ENCODE measurements around the gene ZNF580. TPM values are rescaled to one million over a fixed set of nuclear protein-coding genes. Genes with fewer than 3 reads are reported as not detected.

The ZNF580 gene
- total RNA-seq, 2 donors from 2014 or later = 32.0 to 36.7 TPM

DNA sequence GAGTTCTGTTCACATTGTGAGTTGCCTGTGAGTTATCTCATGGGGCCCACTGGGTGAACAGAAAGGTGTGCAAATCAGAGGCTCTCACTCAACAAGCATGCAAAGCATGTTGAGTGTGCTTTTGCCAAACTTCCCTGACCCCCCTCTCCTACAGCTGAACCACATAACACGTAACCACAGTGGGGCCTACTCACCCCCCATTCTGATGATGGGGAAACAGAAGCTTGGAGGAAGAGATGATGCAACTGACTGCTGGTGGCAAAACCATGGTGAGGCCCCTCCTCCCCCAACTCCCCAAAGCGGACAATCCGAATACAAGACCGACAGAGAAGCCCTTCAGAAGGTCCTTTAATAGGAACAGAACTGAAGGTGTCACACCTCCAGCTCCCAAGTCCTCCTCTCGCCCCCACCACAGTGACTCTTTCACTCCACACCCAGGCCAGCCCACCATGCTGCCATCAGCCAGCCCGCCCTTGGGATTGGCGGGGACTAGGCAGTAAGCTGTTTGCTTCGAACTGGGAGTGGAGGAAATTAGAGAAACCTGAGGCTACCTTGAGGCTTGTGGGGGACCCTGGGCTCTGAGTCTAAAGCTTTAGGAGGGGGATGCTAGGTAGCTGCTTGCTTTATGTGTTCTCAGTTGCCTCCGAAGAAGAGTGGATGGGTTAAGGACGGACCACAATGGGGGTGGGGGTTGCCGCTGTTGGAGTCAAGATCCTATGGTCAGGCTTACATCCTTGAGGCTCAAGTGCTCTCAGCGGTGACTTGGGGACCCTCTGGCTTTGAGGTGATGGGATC is 20.2 kb upstream of the ZNF580 start:
- DNase-seq (ENCODE audit: low spot score) = no peak
- intact Hi-C loops (cut with DNase I) = no loop called here

DNA sequence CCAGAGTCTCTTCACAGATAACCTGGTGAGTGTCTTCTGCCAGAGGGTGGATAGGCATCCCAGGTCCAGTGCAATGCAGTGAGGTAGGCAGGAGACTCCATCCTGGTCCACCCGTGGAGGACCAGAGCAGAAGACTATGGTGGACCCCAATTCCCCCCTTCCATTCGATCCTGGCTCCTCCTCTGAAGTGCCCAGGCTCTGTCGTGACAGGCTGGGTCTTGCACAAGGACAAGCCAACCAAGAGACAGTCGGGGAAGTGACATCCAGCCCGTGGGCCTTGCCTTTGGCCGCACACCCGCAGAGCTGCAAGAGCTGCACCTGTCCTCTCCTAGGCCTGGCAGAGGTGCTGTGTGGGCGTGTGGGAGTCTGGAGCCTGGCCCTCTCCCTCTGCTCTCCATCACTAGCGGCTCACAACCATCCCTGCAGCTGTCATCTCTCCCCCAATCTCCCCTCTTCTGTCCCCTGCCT is 19.6 kb upstream of the ZNF580 start:
- intact Hi-C loops (cut with DNase I) = no loop called here
- no peak for DNase-seq (ENCODE audit: low spot score)

DNA sequence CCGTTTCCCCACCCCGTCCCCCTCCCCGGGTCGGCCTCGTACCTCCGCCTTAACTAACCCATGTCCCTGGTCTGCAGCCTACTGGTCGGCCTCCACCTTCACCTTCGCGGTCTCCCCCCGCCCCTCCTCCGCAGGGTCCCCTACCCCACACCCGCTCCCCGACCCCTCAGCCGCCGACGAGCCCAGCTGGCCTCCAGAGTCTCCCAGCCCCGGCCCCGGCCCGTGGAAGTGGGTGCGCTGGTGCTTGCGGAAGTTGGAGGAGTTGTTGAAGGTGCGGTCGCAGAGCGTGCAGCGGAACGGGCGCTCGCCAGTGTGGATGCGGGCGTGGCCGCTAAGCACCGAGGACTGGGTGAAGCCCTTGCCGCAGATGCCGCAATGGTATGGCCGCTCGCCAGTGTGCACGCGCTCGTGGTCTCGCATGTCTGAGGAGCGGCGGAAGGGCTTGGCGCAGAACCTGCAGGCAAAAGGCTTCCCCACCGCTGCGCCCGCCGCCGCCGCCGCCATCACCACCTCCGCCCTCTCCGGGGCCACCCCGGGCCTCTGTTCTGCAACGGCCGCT is 19.1 kb upstream of the ZNF580 start:
- no peak for DNase-seq (ENCODE audit: low spot score)
- intact Hi-C loops (cut with DNase I) = no loop called here

DNA sequence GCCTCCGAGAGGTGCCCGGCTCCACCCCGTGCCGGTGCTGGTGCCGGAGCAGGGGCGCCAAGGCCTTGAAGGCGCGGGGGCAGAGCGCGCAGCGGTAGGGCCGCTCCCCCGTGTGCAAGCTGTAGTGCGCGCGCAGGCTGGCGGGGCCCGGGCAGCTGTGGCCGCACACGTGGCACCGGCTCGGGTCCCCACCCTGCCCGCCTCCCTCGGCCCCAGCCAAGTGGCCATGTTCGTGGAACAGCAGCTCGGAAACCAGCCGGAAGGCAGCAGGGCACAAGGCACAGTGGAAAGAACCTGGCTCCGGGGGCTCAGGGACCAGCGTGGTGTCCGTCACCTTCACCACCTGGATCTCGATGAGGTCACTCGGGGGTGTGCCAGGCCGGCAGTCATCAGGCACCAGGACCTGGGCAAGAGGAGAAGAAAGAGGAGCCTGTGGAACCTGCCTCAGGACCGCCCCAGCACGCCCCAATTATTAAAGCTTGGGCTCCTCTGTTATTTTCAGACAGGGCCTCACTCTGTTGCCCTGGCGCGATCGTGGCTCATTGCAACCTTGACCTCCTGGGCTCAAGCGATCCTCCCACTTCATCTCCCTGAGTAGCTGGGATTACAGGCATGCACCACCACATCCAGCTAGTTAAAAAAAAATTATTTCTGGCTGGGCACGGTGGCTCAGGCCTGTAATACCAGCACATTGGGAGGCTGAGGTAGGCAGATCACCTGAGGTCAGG is 18.4 kb upstream of the ZNF580 start:
- no peak for DNase-seq (ENCODE audit: low spot score)
- intact Hi-C loops (cut with DNase I) = no loop called here

DNA sequence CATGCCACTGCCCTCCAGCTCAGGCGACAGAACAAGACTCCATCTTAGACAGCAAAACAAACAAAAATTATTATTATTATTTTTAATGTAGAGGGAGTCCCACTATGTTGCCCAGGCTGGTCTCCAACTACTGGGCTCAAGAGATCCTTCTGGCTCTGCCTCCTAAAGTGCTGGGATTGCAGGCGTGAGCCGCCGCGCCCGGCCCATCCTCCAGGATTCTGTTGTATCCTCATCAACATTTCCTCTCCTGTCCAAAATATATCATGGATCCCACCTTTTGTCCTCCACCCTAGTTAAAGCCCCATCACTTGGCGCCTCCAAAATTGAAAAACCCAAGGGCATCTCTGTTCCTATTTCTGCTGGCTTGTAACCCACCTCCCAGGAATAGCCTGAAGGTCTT is 17.7 kb upstream of the ZNF580 start:
- intact Hi-C loops (cut with DNase I) = no loop called here
- no peak for DNase-seq (ENCODE audit: low spot score)

DNA sequence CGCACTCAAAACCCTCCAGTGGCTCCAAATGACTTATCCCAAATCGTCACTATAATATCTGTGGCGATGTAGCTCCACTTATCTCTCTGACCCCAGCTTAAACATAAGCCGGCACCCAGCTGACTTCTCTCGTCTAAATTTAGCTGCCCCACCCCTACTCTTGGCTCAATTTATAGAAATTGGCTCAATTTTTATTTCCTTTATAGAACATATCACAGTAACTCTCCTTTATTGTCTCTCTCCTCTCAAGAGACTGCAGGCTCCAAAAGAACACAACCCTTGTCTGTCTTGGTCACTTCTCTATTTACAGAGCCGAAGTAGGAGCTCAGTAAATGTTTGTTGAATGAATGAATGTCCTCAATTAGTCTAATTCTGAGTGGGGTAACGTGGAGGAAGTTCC is 17.2 kb upstream of the ZNF580 start:
- intact Hi-C loops (cut with DNase I) = no loop called here
- DNase-seq (ENCODE audit: low spot score) = no peak

DNA sequence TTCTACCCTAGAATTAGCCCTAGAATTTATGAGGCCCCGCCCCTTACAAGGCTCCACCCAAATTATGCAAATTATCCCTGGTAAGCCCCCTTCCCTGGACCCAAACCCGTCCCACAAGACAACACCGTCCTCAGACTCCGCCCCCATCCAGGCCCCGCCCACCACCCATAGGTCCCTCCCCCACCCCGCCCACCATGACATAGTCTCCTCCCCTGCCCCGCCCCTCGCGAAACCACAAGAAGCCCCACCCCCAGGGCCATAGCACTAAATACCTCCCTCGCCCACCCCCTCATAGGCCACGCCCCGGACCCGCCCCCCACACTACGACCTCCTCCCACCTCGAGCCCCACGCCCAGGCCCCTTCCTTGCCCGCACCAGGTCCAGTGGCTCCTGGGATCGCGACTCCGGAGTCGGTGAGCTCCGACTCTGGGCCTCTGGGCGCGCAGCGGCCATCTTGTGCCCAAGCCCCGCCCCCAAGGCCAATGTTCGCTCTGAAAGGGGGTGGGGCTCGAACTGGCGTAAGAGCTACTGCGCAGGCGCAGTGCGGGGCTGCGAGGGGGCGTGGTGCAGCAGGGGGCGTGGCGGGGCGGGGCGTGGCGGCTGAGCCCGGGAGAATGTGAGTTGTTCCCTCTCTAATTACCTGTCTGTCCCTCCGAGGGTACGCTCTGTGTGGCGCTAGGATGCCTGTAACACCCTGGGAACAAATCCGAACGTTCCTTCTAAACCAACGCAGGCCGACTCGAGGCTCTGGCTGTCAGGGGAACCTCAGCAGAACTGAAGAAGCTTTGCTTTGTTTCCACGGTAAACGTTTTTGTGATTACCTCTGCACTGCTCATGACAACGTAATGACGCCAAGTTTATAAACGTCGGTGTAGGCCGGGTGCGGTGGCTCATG is 16.4 kb upstream of the ZNF580 start, which contains the start of gene ZNF784:
TSS of gene ZNF784 (minus strand) at position 458 of the 895 bp plus-strand sequence. CDS start at position 453, 5 bp downstream.
- DNase-seq (ENCODE audit: low spot score) = peak; percentile 98
- intact Hi-C loops (cut with DNase I) = loop anchor here in 1 of 2 donors (5.0 kb wide), 1 partner anchor 733 kb away; no protein-coding TSS in a partner anchor

DNA sequence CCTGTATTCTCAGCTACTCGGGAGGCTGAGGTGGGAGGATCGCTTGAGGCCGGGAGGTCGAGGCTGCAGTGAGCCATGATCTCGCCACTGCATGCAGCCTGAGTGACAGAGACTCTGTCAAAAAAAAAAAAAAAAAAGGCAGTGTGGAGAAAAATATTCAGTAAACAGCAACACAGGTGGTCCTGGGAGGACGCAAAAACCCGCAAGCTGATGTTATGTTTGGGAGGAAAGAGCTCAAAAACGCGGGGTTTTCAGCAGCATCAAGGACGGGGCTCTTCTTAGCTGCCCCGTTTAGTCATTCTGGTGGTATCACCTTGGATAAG is 15.8 kb upstream of the ZNF580 start:
- no peak for DNase-seq (ENCODE audit: low spot score)
- intact Hi-C loops (cut with DNase I) = loop anchor here in 1 of 2 donors (5.0 kb wide), 1 partner anchor 732 kb away; no protein-coding TSS in a partner anchor

DNA sequence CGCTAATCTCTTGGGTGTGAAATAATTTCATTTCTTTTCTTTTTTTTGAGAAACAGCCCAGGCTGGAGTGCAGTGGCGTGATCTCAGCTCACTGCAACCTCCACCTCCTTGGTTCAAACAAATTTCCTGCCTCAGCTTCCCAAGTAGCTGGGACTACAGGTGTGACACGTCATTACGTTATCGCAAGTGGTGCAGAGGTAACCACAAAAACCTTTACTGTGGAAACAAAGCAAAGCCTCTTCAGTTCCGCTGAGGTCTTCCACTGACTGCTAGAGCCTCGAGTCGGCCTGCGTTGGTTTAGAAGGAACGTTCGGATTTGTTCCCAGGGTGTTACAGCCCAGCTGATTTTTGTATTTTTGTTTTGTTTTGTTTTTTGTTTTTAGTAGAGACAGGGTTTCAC is 14.5 kb upstream of the ZNF580 start:
- intact Hi-C loops (cut with DNase I) = loop anchor here in 1 of 2 donors (5.0 kb wide), 1 partner anchor 731 kb away; no protein-coding TSS in a partner anchor

DNA sequence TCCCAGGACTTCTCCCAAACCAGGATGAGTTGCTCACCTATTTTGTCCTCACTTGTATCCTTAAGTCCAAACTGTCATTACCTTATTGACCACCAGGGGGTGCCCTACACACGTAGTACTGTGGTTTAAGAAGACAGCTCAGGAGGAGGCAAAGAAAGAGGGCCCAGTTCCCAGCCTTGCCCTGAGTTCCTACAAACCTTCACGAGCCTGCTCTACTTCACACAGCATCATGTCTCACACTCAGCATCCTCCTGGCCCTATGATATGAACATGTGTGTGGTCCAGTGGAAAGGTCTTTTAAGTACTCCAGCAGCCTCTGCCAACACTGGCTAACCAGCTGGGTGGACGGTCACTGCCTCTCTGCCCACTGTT is 8.4 kb upstream of the ZNF580 start:
- DNase-seq (ENCODE audit: low spot score) = no peak
- intact Hi-C loops (cut with DNase I) = no loop called here

More for the DNA sequence above, 14.5 kb upstream of the ZNF580 start:
- DNase-seq (ENCODE audit: low spot score) = no peak

DNA sequence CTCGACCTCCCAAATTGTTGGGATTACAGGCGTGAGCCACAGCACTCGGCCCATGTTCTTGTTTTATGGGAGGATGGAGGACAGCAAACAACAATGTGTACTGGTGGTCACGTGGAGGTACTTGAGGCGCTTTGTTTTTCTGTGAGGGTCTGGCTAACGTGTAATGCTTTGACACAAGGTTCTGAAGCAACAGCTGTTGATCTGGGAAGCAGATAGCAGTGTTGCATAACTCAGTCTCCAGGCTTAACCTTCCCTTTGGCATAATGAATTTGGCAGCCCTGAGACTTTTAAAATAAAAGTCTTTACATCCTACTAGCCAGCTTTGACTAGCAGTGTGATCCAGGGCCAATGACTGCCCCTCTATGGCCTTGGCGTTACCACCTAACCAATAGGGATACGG is 6.9 kb upstream of the ZNF580 start:
- no peak for DNase-seq (ENCODE audit: low spot score)
- intact Hi-C loops (cut with DNase I) = no loop called here

DNA sequence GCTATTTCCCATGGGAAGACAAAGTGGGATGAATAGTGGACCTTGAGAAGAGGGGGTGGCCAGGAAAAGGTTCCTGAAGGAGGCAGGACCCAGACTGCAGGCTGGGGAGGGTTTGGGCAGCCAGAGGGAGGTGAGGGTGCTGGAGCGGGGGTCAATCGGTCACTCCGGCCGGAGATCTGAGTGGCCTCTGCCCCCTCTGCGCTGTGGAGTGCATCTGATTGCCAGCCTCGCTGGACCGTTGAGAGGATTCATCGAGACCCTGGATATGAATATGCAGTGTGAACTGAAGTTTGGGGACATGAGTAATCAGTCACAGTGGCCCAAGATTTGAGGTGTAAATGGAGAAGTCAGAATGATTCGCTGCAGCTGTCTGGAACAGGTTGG is 5.5 kb upstream of the ZNF580 start:
- intact Hi-C loops (cut with DNase I) = no loop called here
- DNase-seq (ENCODE audit: low spot score) = no peak

DNA sequence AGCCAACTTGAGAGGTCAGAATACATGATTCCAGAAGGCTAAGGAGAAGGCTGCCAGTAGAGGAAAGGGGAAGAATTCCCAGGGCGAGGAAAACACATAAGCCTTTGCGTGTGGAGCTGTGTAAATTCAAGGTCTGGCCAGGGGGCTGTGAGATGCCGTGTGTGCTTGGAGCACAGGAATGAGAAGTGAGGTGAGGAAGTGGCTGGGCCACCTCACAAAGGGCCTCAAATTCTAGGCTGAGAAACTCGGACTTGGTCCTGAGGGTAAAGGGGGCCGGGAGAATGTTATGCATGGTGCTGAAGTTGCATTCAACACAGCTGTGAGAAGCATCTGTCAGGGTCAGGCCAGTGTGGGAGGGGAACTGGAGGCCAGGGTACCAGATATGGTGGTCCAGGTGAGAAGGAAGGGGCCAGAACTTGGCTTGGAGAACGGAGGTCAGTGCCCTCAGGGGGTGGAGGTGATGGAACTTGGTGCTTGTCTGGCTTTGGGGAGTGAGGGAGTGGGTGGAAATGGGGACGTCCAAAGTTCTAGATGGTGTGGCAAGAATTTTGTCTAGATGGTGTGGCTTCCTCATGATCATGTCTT is 4.9 kb upstream of the ZNF580 start:
- intact Hi-C loops (cut with DNase I) = no loop called here
- no peak for DNase-seq (ENCODE audit: low spot score)

DNA sequence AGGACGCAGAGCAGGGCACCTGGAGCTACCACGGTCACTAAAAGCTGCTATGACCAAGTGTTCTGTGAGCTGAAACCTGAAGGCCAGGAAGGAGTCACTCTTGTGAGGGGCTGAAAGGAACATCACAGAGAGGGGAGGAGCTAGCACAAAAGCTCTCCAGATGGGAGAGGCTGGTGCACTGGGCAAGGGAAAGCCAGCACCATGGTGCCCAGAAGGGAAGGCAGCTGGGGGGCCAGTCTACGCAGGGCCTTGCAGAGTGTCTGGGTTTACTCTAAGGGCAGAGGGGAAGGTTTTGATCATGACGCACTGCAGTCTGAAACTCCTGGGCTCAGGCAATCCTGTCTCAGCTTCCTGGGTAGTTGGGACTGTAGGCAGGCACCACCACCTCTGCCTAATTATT is 4.1 kb upstream of the ZNF580 start:
- no peak for DNase-seq (ENCODE audit: low spot score)
- intact Hi-C loops (cut with DNase I) = no loop called here

DNA sequence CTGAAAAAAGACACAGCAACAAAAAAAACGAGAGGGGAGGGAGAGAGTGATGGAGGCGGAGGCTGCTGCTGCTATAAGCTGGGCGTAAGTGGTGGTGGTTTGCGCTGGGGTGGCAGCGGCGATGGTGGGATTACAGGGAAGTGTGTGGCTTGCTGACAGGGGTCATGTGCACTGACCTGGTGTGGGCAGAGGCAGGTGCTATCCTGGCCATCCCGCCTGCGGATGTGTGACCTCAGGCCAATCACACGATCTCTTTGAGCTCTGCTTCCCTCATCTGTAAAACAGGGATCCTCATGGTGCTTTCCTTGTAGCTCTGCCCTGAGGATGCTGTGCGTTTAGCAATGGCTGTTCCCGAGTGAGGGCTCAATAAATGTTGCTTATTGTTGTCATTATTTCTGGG is 3.3 kb upstream of the ZNF580 start:
- DNase-seq (ENCODE audit: low spot score) = no peak
- intact Hi-C loops (cut with DNase I) = no loop called here

DNA sequence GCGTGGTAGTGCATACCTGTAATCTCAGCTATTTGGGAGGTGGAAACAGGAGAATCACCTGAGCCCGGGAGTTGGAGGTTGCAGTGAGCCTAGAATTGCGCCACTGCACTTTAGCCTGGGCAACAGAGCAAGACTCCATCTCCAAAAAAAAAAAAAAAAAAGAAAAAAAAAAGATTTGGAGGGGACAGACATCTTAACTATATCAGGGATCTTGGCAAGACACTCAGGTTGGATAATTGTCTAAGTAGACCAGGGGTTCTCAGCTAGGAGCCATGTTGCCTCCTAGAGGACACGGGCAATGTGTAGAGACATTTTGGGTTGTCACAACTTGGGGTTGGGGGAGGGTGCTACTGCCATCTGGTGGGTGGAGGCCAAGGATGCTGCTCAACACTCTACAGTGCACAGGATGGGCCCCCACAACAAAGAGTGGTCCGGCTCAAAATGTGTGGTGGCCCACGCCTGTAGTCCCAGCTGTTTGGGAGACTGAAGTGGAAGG is 1.9 kb upstream of the ZNF580 start:
- no peak for DNase-seq (ENCODE audit: low spot score)
- intact Hi-C loops (cut with DNase I) = no loop called here

DNA sequence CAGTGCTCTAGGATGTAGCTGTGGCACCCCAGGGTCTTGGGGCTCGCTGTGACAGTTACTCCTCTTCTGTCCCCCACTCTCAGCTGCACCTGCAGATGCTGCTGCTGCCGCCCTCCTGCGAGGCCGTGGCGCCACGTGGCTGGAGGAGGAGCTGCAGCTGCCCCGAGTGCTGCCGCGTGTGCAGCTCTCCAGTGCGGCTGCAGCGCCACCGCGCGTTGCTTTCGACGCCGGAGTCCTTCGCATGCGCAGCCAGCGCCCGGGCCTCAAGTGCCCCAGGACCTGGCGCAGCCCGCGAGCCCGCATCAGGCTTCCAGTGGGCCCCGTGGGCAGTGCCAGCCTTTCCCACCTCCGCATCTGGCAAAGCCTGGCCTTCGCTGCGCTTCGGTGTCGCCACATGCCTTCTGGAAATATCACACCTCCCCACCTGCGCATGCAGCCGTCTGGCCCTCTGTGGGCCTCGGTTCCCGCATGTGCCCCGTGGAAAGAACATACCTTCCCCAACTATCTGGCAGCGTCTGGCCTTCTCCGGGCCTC is 692 bp upstream of the ZNF580 start:
- intact Hi-C loops (cut with DNase I) = no loop called here
- peak; percentile 93 for DNase-seq (ENCODE audit: low spot score)

DNA sequence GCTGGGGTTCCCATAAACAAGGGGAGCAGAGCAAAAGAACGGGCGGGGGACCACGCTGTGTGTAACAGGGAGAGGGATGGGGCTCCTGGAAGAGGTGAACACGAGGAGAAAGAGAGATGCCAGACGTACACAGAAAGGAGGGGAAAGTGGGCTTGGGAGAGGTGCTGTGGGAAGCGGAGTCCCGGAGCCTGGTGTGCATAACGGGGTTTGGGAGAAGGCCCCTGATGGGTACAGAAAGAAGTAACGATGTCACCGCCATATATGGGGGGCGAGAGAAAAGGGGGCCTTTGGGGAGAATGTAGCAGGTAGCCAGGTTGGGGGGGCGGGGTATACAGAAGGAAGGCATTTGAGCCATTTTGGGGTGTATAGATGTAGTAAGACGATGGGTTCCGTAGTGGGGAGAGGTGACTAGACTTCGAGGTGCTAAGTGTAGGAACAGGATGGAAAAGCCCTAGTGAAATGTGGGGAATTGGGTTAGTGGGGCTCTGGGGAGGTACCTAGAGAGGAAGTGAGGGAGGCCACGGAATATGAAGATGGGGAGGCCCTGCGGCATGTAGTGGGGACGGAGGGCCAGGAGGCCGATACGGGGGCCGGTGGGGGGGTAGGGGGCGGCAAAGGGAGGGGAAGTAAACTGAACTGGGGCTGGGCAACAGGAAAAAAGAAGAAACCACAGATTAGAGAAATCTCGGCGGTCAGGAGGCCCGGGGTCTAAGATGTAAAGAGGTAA is 787 bp downstream of the ZNF580 start:
- DNase-seq (ENCODE audit: low spot score) = no peak
- intact Hi-C loops (cut with DNase I) = no loop called here
